SW480 (cell line): ENCODE results near the gene HMSD.
"Not testable (repeated sequence)": the region's sequence is repeated elsewhere in the genome, so short reads cannot be mapped to it uniquely, and the experiment has no call there.

Experiments used
- DNase-seq: peaks from one replicate; pipeline ENCODE4 v3.0.0-alpha.2; 2016; ENCODE audit warnings: low spot score

The HMSD gene, protein sequence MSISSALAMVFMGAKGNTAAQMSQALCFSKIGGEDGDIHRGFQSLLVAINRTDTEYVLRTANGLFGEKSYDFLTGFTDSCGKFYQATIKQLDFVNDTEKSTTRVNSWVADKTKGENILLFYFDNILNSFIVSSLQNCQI

DNA sequence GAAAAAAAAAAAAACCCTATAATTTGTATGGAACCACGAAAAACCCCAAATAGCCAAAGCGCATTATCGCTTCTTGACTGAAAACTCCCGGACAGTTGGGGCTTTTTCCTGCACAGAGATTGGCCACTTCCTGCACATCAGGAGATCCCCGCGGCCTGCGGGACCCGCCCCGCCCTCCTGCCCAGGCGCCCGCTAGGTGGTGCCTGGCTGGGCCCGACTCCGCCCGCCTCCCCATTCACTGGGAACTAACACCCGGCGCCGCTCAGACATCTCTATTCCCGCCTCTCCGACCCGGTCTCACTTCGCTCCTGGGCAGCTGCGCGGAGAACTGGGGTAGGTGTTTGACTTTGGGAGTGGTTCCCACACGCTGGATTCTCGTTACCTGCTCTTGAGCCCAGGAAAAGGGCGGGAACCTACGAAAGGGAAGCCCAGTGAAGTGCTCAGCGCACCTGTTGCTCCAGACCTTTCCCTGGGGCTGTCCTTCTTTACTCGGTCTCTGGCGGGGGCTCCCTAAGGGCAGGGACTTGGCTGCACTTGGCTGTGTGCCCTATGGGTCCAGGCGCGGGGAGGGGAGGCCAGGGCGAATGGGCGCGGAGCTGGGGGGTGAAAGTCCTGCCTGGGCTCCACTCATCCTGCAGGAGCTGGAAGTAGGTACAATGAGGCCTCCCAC lies at the start of gene HMSD:
HMSD (plus strand) TSS at position 234 of the 670 bp plus-strand sequence. CDS start 4,155 bp downstream, outside the sequence.
- peak; percentile 2 for DNase-seq

DNA sequence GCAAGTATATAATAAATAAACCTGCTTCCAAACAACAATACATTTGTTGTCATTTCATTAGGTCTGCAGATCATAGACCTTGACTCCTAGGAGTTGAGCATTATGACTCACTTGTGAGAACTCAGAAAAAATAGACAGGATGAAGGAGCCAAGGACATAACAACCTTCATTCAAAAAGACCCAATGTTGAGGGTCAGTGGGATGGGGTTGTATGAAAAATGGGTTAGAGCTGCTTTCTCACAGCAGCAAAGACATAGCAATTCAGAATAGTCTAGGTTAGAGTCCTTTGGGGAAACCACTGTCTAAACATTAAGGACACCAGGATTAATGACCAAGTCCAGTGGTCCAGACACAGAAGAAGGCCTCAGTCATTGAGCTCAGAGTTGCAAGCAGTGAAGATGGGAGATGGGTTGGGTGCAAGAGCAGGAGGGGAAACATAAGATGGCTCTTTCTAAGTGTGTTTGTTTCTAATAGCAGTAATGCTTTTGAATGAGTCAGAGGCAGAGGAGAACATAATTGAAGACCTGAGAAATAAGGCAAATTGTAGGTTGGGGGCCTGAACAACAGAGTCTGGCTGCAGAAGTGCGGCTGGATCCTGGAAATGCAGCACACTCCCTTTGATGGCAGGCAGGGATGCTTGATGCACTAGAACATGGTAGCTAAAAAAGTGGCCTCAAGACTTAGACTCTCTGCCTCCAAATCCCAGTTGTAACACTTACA lies 45.1 kb upstream of the HMSD start:
- DNase-seq, result no peak

DNA sequence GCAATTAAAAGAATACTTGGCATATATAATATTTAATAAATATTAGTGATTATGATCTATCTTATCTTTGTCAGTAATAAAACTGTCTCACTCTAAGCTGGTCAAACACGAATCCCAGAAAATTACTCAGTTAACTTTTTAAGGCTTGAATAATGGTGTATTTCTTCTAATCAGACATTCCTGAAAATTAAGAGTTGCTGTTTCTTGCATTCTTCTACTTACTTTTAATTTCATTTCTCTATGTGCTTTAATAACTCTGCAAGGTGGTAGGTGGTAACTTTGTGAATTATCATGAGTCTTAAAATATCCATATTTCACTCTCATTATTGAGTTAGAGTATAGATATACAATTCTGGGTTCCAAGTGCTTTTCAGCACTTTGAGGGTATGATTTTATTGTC lies 44.4 kb upstream of the HMSD start:
- no peak for DNase-seq

DNA sequence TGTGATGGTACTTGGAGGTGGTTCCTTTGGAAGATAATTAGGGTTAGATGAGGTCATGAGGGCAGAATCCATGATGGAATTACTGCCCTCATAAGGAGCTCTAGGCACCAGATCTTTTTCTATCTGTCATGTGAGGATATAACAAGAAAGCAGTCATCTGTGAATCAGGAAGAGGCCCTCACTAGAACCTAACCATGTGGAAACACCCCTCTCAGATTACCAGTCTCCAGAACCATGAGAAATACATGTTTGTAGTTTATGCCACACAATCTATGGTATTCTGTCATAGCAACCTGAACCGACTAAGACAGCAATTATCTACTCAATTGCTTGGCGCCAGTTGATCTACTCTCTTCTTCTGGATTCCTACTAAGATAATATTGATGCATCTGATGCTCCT lies 43.7 kb upstream of the HMSD start:
- DNase-seq, result no peak

DNA sequence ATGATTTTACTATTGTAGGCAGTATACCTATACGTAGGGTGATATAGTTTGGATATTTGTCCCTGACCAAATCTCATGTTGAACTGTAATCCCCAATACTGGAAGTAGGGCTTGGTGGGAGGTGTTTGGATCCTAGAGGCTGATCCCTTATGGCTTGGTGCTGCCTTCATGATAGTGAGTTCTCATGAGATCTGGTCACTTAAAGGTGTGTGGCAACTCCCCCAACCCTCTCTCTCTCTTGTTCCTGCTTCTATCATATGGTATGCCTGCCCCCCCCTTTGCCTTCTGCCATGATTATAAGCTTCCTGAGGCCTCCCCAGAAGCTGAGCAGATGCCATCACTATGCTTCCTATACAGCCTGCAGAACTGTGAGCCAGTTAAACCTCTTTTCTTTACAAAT lies 43.0 kb upstream of the HMSD start:
- no peak for DNase-seq

DNA sequence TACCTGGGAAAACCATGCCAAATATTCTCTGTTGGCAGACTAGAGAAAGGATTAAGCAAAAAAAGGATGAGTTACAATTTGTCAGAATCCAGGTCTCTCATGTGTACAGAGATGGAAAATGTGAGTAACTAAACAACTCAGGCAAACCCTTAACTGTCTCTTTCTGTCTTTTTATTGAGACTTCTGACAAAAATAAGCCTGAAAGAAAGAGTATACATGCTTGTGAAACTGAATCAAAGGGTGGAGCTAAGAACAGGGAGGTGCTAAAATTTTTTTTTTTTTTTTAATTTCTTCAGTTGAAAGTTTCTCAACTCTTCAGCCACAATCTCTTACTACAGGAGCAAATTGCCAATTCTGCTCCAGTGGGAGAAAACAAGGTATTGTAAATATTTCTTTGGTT lies 41.4 kb upstream of the HMSD start, which contains the start of gene SERPINB10:
SERPINB10 (plus strand) TSS at position 295 of the 400 bp plus-strand sequence. CDS start 7,553 bp downstream, outside the sequence.
- DNase-seq, result no peak

DNA sequence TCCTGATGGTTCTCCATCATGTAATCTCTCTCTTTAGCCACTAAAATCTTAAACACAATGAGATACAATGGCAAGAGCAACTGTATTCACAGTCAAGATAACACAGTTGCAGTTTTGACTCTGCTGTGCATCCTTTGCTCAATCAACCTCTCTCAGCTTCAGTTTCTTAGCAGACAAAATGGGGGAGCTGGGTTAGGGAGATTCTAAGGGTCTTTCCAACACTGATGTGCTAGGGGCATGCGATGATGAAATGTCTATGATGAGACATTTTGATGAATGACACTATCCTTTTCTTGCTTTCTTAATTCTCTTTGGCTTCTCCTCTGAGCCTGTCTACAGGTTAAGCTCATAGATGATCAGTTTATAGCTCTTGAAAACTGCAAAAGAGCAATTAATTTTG lies 40.2 kb upstream of the HMSD start:
- DNase-seq, result no peak

DNA sequence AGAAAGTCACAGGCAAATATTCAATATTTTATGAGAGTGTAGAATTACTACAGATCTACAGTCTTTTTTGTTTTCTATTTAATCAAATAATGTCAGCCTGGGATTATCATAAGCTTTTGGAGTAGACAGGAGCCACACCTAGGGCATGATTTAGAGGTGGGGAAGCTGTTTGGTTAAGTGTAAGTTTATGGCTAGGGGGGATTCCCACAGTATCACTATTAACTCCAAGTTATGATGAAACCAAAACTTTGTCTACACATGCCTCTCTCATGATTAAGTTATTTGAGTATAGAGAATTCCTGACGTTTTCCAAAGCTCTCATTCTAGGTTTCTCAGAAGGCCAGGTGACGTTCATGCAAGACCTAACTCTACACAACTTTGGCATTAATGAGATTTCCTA lies 39.2 kb upstream of the HMSD start:
- no peak for DNase-seq

DNA sequence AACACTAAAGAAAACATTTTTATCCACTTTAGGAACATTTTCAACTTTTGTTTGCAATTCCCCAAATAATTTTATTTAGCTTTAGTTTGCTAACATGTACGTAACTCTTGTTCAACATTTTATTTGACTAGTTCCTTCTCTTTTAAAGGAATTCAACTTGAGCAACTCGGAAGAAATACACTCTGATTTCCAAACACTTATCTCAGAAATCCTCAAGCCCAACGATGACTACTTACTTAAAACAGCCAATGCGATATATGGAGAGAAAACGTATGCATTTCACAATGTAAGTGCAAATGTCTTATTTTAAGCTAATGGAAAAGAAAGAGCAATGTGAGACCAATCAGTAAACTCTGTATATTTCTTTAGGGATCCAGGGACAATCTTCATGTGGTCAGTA lies 31.3 kb upstream of the HMSD start:
- DNase-seq, result no peak

DNA sequence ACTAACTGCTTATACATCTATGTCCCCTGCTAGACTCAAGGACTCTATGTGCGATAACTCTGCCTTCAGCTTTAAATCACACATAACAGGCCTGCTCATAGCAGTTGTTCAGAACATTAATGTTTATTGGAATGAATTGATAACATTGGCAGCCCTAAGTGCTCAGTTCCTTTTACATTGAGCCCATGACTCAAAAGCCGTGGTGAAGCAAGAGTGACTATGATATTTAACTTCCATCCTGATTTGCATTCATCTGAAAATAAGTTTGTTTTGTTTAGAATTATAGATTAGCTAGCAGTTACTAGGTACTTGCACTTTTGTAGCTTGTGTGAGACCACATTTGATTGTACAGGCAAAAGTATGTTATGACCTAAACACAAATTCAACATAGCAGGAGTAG lies 27.1 kb upstream of the HMSD start:
- no peak for DNase-seq

DNA sequence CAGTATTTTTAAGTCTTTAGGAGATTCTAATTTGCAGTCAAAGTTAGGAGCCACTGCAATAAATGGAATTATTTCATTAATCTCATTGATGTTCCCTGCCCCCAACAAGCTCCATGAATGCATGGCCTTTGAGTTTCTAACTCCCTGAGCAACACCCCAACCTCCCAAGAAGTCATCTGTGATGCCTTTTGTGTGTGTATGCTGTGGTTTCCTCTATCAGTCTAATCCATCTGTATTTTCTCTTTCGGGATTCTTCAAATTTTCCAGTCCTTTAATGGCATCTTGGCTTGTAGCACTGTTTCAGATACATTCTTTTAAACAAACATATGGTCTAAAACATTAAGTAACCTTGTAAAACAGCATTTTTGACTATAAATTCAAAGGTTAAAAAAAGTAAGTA lies 24.6 kb upstream of the HMSD start:
- DNase-seq, result no peak

DNA sequence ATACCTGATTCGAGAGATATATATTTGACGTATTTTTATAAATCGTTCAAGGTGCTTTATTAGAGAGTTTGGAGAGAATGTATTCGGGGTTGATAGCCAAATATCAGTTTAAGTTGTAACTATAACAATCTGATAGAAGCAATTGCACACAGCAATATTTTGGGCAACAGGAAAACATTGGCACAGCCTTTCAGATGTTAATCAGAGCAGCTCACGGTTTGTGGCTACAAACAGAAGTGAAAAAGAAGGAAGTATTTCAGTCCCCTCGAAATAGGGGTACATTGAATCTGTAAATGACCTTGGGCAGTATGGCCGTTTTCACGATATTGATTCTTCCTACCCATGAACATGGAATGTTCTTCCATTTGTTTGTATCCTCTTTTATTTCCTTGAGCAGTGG lies 20.8 kb upstream of the HMSD start:
- DNase-seq, result no peak

DNA sequence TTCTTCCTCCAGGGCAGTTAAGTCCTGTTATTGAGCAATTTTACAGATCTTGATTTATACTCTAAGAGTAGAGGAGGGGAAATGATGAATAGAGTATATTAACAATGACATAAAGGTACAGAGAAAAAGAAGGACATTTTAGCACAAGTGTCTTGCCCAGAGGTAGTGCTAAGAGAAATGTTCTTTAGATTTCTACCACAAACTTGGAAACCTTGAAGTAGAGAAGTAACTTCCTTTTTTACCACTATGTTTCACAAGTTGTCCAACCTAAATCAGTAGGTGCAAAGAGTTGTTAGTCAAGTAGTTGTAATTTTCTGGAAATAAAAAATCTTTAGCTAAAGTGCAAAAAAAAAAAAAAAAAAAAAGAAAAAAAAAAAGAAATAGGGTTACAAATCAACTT lies 19.7 kb upstream of the HMSD start:
- DNase-seq, result not testable (repeated sequence)

DNA sequence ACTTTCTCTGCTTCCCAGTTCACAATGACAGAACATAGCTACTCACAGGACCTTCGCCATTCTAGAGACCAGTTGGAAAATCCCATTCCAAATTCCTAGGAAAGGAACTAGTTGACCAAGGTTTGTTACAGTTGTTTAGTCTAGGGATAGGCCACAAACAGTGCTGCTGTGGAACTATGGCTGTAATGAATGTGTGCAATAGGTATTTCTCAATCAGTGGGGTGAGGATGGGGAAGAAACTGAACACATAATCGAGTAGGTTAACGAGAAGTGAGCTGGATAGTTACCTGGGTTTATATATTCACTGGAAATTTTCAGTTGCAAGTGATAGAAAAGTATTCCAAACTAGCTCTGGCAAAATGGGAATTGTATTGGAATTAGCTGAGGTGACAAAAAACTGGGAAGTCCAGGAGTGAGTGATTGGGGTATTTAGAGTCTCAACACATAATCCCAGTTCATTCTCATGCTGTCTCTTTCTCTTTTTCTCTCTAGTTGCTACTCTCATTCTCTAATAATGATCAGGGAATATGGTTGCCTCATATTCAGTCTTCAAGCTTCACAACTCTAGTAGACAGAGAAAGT lies 18.2 kb upstream of the HMSD start:
- DNase-seq, result no peak

DNA sequence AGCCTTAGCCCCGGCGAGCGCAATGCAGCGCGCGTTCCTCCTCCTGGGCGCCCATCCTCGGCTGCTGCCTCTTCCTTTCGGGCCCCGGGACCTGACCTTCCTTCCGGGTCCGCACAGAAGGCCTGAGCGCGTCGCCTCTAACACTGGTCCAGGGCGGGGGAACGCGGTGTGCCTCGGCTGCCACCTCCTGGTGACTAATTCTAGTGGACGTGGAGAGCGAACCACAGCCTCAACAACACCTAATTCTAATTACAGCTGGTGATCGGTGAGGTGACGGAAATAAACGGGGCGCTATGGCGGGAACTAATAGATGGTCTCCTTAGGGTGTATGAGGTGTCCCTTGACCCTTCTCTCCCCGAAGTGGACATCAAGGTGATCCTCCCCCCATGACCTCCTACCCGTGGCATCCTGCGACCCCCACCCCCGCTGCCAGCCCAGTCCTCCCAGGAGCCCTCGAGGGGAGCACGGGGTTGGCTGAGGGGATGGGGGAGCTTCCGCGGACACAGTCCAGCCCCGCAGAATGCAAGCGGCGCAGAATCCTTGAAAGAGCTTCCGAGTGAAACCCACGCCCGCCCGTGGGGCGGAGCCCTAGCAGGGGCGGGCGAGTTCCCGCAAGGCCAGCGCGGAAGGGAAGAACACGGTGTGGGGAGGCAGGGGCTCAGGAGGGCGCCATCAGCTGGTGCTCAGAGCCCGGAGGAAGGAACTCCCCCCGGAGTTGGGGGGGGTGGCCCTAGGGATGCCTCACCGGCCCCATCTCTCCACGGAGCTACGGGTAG lies 12.8 kb upstream of the HMSD start:
- peak; percentile 70 for DNase-seq

DNA sequence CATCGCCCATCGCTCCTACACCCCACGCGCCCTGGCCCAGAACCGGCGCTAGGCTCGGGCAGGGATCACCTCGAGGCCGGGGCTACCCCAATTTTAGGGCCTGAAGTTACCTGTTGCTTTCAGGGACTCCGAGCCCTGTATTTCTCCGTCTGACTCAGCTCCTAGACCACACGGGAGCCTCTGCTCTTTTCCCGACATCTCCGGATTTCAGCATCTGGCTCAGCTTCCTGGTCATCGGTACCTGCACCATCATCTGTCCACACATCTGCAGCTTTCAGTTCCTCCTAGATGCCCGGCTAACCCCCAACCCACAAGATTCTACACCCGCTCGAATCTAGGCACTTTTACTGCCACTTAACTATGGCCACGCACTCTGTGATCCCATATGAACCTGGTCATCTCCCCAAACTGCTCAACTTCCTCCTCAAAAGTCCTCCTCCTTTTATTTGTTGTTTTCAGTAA lies 12.1 kb upstream of the HMSD start:
- no peak for DNase-seq

DNA sequence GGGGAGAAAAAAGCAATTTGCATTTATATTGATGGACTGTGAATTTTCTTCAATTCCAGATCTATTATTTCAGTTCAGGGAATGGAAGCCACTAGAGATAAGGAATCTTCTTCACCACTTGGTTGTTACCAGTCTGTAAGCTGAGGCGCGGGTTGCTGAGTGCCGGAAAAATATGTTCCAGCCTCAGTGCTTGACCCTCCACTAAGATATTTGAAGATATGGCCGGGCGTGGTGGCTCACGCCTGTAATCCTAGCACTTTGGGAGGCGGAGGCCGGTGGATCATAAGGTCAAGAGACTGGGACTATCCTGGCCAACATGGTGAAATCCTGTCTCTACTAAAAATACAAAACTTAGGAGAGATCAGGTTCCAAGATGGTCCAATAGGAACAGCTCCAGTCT lies 9.1 kb upstream of the HMSD start:
- no peak for DNase-seq

DNA sequence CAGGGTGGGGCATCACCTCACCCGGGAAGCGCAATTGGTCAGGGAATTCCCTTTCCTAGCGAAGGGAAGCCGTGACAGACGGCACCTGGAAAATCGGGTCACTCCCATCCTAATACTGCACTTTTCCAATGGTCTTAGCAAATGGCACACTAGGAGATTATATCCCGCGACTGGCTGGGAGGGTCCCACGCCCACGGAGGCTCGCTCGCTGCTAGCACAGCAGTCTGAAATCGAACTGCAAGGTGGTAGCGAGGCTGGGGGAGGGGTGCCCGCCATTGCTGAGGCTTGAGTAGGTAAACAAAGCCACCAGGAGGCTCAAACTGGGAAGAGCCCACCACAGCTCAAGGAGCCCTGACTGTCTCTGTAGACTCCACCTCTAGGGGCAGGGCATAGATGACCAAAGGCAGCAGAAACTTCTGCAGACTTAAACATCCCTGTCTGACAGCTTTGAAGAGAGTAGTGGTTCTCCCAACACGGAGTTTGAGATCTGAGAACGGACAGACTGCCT lies 8.5 kb upstream of the HMSD start:
- DNase-seq, result not testable (repeated sequence)

DNA sequence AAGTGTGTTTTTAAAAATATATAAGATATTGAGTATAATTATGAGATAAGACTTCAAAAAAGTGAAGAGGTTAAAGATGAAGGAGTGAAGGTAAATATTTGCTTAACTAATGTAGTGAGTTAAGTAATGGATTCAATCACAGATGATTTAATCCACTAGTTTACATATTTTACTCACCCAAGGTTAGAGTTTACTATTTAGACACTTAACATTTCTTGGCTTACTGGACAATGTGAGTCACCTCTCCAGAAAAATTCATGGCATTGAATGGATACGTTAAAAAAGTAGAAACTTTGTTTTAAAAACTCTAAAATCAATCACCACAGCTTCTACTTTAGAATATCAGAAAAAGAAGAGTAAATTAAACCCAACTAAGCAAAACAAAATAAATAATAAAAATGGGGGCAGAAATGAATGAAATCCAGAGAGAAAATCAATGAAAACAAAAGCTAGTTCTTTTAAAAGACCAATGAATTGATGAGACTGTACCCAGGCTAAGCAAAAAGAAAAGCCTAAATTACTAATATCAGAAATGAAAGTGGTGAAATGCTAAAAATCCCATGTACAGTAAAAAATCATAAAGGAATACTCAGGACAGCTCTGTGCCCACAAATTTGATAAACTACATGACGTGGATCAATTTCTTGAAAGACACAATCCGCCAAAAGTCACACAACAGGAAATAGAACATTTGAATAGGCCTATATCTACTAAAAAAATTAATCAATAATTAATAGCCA lies 1.9 kb upstream of the HMSD start:
- no peak for DNase-seq

DNA sequence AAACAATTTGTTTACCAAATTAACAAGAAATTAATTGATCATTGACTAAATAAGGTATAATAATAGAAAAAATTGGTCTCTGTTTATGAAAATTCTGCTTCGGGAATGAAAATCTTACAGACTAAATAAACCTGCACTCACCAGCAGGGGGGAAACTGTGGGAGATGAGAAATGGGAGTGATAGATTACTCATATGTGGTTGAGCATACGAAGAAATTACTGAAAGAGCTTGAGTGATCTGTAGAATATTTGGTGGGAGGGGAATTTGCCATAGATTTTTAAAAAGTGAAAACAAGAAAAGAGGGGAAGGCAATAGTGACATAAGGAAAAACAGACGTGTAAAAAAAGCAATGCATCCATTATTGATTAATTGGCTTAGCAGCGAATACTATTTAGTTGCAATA lies 2.2 kb downstream of the HMSD start:
- no peak for DNase-seq

DNA sequence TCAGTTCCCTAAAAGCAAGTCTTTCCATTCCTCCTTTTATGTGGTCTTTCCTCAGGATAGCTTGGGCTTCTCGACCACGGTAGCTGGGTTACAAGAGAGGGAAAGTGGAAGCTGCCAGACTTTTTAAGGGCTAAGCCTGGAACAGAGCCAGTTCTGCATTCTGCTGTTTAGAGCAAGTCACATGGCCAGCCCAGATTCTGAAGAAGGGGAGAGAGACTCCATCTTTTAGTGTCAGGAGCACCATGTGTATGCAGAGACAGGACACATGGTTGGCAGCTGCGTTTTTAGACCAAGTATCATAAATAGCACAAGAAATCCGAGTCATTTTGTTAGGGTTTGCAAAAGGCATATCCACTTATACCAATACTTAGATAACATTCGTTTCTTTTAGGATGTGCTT lies 4.7 kb downstream of the HMSD start:
- no peak for DNase-seq
